Measurements from ENCODE around the gene CNTNAP2. TPM values are rescaled to one million over a fixed set of nuclear protein-coding genes. Genes with fewer than 3 reads are reported as not detected.

The CNTNAP2 gene
- total RNA-seq, 1 donor from 2014 or later: 2.2 TPM

DNA sequence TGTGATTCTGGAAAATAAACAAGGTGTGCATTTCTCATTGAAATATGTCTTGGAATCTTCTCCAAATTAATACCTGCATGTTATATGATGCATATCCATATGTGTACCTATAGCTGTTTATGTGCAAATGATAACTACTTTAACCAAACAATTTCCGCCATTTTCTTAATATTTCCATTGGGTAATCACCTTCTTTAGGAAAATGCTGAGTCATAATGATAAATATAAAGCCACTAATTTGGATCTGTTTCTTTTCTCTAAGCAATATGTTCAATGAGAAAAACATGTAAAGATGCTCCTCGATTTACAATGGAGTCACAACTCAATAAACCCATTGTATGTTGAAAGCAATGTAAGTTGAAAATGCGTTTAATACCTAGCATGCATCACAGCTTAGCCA lies 574.4 kb downstream of the CNTNAP2 start:
- intact Hi-C loops (cut with DNase I): no loop called here
- H3K27ac ChIP-seq: no peak overlapping the region
- H3K27me3 ChIP-seq: no peaks in the 10 kb centered on the region
- H3K4me1 ChIP-seq: no peaks in the 10 kb centered on the region
- H3K4me3 ChIP-seq: no peak overlapping the region
- DNase-seq (ENCODE audit: extremely low spot score in 2 of 2): no peak
- TF ChIP-seq POLR2A (IDR thresholded peaks at IDR 0.05): no peak
- TF ChIP-seq POLR2AphosphoS5 (IDR thresholded peaks at IDR 0.05; ENCODE audit: insufficient read depth in 1 of 2, low read depth in 1 of 2): no peak
- TF ChIP-seq CTCF (IDR thresholded peaks at IDR 0.05): no peak
- H3K36me3 ChIP-seq: no peaks in the 10 kb centered on the region
- H3K9me3 ChIP-seq: no peaks in the 10 kb centered on the region

DNA sequence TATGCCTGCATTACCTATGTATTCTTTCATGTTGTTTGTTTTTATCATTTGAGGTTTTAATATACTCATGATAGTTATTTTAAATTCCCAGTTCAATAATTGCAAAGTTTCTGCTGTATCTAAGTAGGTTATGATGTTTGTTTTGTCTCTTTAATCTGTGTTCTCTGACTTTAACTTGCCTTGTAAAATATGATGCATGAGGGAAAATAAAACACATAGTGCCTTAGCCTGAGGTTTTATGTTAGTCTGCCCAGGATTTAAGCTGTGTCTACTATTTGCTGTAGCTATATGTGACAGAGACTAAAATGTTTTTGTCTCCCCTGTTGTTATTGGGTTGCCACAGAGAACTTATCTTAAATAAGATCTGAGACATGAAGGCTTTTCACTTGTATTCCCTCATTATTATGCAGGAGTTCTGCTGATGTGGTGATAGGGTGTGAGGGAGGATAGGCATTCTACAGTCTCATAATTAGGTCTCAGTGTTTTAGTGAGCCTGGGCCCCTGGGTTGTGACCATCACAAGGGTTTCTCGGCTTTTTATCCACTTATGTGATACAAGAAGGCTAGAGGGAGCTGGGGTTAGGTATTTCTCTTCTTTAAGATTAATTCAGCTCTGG lies 582.5 kb downstream of the CNTNAP2 start:
- intact Hi-C loops (cut with DNase I): no loop called here
- TF ChIP-seq CTCF (IDR thresholded peaks at IDR 0.05) (no peak), POLR2AphosphoS5 (IDR thresholded peaks at IDR 0.05; ENCODE audit: insufficient read depth in 1 of 2, low read depth in 1 of 2) (no peak), POLR2A (IDR thresholded peaks at IDR 0.05) (no peak)
- Histone ChIP-seq H3K9me3 (no peaks in the 10 kb centered on the region), H3K27ac (no peak overlapping the region), H3K4me1 (no peaks in the 10 kb centered on the region), H3K4me3 (no peak overlapping the region), H3K36me3 (no peaks in the 10 kb centered on the region), H3K27me3 (no peaks in the 10 kb centered on the region)
- DNase-seq (ENCODE audit: extremely low spot score in 2 of 2): no peak

DNA sequence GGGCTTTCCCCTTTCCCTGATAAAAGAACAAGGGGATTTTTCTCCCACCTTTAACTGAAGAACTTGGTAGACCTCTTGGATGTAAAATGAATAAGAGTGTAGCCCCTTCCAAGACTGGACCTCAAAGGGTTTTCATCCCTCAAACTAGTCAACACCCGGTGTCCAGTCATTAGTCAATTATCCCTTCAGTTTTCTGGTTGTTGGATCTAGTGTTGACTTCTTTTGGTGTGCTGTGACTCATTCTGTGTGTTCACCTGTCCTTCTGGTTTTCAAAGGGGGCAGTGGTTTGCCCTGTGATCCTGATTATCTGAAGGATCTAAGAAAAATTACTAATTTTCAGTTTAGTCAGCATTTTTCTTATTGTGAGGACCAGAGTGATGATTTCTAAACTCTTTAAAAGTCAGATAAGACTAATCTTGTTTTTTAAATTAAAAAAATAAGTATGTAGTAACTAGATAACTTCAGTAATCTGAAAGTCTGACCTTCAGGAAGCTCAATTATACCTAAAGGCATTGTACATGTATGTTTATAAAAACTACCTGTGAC lies 583.5 kb downstream of the CNTNAP2 start:
- intact Hi-C loops (cut with DNase I): no loop called here
- no peaks in the 10 kb centered on the region for H3K36me3 ChIP-seq
- no peak for DNase-seq (ENCODE audit: extremely low spot score in 2 of 2)
- no peaks in the 10 kb centered on the region for H3K4me1 ChIP-seq
- no peak overlapping the region for H3K27ac ChIP-seq
- no peaks in the 10 kb centered on the region for H3K9me3 ChIP-seq
- TF ChIP-seq POLR2AphosphoS5 (IDR thresholded peaks at IDR 0.05; ENCODE audit: insufficient read depth in 1 of 2, low read depth in 1 of 2): no peak
- no peak for TF ChIP-seq POLR2A (IDR thresholded peaks at IDR 0.05)
- TF ChIP-seq CTCF (IDR thresholded peaks at IDR 0.05): no peak
- H3K4me3 ChIP-seq: no peak overlapping the region
- no peaks in the 10 kb centered on the region for H3K27me3 ChIP-seq

- intact Hi-C loops (cut with DNase I): no loop called here
- Histone ChIP-seq H3K9me3 (no peaks in the 10 kb centered on the region), H3K4me3 (no peak overlapping the region), H3K27ac (no peak overlapping the region), H3K4me1 (no peaks in the 10 kb centered on the region), H3K36me3 (no peaks in the 10 kb centered on the region), H3K27me3 (no peaks in the 10 kb centered on the region)
- no peak for DNase-seq (ENCODE audit: extremely low spot score in 2 of 2)
- TF ChIP-seq CTCF (IDR thresholded peaks at IDR 0.05) (no peak), POLR2A (IDR thresholded peaks at IDR 0.05) (no peak), POLR2AphosphoS5 (IDR thresholded peaks at IDR 0.05; ENCODE audit: insufficient read depth in 1 of 2, low read depth in 1 of 2) (no peak)
Observed at GRCh38 chr7:146701166-146701565, 584.6 kb downstream of the CNTNAP2 start.

- DNase-seq (ENCODE audit: extremely low spot score in 2 of 2): no peak
- intact Hi-C loops (cut with DNase I): no loop called here
- H3K4me1 ChIP-seq: no peaks in the 10 kb centered on the region
- no peaks in the 10 kb centered on the region for H3K27me3 ChIP-seq
- TF ChIP-seq POLR2AphosphoS5 (IDR thresholded peaks at IDR 0.05; ENCODE audit: insufficient read depth in 1 of 2, low read depth in 1 of 2) (no peak), CTCF (IDR thresholded peaks at IDR 0.05) (no peak), POLR2A (IDR thresholded peaks at IDR 0.05) (no peak)
- no peaks in the 10 kb centered on the region for H3K9me3 ChIP-seq
- H3K4me3 ChIP-seq: no peak overlapping the region
- no peaks in the 10 kb centered on the region for H3K36me3 ChIP-seq
- H3K27ac ChIP-seq: no peak overlapping the region
Observed at GRCh38 chr7:146702898-146703297, 586.3 kb downstream of the CNTNAP2 start.
